LNCAP (cell line): ENCODE measurements around the gene CXCL17.

Experiments used
- TF ChIP-seq, protein P1 (sequence below): fragments of 450-650 bp; IDR thresholded peaks from 2 replicates; pipeline ENCODE4 v1.5.1; 2017; ENCODE audit warnings: mild to moderate bottlenecking

Gene CXCL17

GRCh38 chr19:42477933-42478332 is 35.2 kb upstream of the CXCL17 start:
- TF ChIP-seq, protein P1, sequence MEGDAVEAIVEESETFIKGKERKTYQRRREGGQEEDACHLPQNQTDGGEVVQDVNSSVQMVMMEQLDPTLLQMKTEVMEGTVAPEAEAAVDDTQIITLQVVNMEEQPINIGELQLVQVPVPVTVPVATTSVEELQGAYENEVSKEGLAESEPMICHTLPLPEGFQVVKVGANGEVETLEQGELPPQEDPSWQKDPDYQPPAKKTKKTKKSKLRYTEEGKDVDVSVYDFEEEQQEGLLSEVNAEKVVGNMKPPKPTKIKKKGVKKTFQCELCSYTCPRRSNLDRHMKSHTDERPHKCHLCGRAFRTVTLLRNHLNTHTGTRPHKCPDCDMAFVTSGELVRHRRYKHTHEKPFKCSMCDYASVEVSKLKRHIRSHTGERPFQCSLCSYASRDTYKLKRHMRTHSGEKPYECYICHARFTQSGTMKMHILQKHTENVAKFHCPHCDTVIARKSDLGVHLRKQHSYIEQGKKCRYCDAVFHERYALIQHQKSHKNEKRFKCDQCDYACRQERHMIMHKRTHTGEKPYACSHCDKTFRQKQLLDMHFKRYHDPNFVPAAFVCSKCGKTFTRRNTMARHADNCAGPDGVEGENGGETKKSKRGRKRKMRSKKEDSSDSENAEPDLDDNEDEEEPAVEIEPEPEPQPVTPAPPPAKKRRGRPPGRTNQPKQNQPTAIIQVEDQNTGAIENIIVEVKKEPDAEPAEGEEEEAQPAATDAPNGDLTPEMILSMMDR = no peak

GRCh38 chr19:42477117-42477516 is 34.4 kb upstream of the CXCL17 start:
- TF ChIP-seq, protein P1 = no peak

GRCh38 chr19:42475366-42475765 is 32.6 kb upstream of the CXCL17 start:
- TF ChIP-seq, protein P1 = no peak

- TF ChIP-seq, protein P1 = no peak
These were observed 32.0 kb upstream of the CXCL17 start for GRCh38 chr19:42474743-42475142.

DNA sequence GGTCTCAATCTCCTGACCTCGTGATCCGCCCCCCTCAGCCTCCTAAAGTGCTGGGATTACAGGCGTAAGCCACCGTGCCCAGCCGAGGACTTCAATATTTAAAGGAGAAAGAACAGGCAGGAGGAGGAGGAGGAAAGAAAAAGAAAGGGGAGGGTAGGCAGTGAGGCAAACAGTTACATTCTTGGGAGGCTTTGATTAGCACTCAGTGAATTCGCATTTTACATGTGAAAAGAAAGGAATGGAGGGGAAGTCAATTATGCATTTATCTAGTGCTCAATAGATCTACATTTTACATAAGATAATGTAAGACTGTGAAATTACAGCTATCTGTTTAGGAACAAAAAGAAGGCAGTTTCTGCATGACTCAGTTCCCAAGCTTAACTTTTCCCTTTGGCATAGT is 30.9 kb upstream of the CXCL17 start:
- TF ChIP-seq, protein P1 = no peak

DNA sequence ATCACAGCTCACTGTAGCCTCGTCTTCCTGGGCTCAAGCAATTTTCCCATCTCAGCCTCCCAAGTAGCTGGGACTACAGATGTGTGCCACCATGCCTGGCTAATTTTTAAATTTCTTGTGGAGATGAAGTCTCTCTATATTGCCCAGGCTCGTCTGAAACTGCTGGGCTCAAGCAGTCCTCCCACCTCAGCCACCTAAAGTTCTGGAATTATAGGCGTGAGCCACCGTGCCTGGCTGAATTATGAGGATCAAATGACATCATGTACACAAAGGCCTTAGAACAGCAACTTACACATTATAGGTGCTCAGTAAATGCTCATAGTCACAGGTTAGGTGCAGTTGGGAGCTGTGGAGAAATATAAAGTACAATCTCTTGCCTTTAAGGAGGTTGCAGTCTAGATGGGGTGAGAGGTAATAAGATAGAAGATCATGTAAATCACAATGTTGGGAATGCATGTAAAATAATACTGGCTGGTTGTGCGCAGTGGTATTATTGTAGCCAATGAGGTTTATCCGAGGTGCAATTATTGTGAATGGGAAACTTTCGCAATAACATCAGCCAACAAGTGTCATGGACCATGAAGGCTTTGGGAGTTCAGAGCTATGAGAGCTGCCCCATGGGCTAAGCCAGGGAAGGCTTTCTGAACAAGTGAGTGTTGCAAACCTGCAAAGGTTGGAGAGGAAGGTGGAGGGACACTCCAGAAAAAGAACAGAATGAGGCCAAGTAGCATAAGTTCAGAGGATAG is 29.8 kb upstream of the CXCL17 start:
- TF ChIP-seq, protein P1 = no peak

DNA sequence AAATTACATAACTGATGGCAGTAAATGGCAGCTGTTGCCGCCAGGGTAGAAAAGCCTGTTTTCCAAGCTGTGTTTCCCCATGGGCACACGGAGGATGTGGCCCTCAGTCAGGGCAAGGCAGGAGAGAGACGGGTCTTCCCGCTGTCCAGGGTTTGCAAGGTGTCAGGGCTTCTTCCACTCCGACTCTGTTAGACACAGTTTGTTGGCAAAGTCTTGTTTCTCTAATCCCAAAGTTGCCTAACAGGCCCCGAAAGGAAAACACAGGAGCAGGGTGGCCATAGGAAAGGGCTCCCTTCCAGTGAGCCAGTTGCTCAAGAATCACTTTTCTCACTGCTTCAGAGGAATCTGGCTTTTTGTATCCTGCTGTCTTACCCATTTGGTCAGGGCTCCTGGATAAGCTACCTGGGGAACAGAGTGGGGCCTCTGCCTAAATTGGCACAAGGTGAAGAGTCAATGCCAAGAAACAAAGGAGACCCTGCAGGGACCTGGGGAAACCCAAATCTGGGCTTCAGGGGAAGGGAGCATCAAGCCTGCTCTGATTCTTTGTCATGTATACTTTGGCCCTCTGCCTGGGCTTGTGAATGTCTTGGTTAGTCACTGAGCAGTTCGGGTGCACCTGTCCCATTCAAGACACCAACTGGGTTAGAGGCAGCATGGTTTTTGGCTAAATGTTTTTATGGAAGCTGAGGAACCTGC is 29.0 kb upstream of the CXCL17 start:
- TF ChIP-seq, protein P1 = no peak
